Fibroblast of lung (primary cell): ENCODE data around the gene EDNRA. TPM values are rescaled to one million over a fixed set of nuclear protein-coding genes. Genes with fewer than 3 reads are reported as not detected.

Experiments used
- DNase-seq, 2 donors: peaks; one replicate each; pipeline versions ENCODE4 v3.0.0 to v3.0.0-alpha.2; 2010; ENCODE audit warnings: low read depth in 2 of 2
- H2AFZ ChIP-seq: 2 replicates; pipeline ENCODE4 v1.5.1; 2012; ENCODE audit warnings: low read length, control low read depth, inconsistent platforms
- H3K27ac ChIP-seq: 2 replicates; pipeline ENCODE4 v1.5.1; 2011; ENCODE audit warnings: low read length, control low read depth; ENCODE audit not compliant: insufficient read depth
- H3K27me3 ChIP-seq: 2 replicates; pipeline ENCODE4 v1.5.1; 2011; ENCODE audit warnings: mild to moderate bottlenecking, low read length; ENCODE audit not compliant: control insufficient read depth, insufficient read depth
- H3K36me3 ChIP-seq: 2 replicates; pipeline ENCODE4 v1.5.1; 2011; ENCODE audit warnings: low read length; ENCODE audit not compliant: control insufficient read depth, insufficient read depth
- H3K4me1 ChIP-seq: 2 replicates; pipeline ENCODE4 v1.5.1; 2011; ENCODE audit warnings: low read length; ENCODE audit not compliant: control insufficient read depth, insufficient read depth; ENCODE audit errors: extremely low read depth
- H3K4me2 ChIP-seq: 2 replicates; pipeline ENCODE4 v1.5.1; 2011; ENCODE audit warnings: low read length, control low read depth; ENCODE audit not compliant: insufficient read depth; ENCODE audit errors: extremely low read depth
- H3K4me3 ChIP-seq, 4 experiments: fragments of 200-600 bp in 1 of 4; sonication (generic) in 1 of 4; replicated peaks in 1 of 4; 2 replicates each; pipeline ENCODE4 v1.5.1; 2011 to 2016; ENCODE audit warnings: low read length in 4 of 4, low read depth in 3 of 4, mild to moderate bottlenecking in 3 of 4, control low read depth in 2 of 4, inconsistent platforms in 1 of 4, mixed read lengths in 1 of 4; ENCODE audit not compliant: insufficient read depth in 1 of 4; ENCODE audit errors: control extremely low read depth in 1 of 4
- H3K79me2 ChIP-seq: 2 replicates; pipeline ENCODE4 v1.5.1; 2012; ENCODE audit warnings: mild to moderate bottlenecking, low read length, inconsistent platforms; ENCODE audit not compliant: control insufficient read depth, insufficient read depth
- H3K9ac ChIP-seq: 2 replicates; pipeline ENCODE4 v1.5.1; 2011; ENCODE audit warnings: mild to moderate bottlenecking, low read length, control low read depth; ENCODE audit not compliant: insufficient read depth
- H3K9me3 ChIP-seq: 2 replicates; pipeline ENCODE4 v1.5.1; 2012; ENCODE audit warnings: low read depth, low read length; ENCODE audit not compliant: control insufficient read depth, insufficient read depth
- H4K20me1 ChIP-seq: 2 replicates; pipeline ENCODE4 v1.5.1; 2011; ENCODE audit warnings: low read length; ENCODE audit not compliant: control insufficient read depth, insufficient read depth; ENCODE audit errors: extremely low read depth
- EZH2 ChIP-seq: IDR thresholded peaks from 2 replicates; pipeline ENCODE4 v1.5.1; 2012; ENCODE audit warnings: low read length, control low read depth, mild to moderate bottlenecking; ENCODE audit errors: missing control alignments
- polyA plus RNA-seq, 2 donors: library from polyadenylated mRNA; depleted of rRNA in 1 of 2; stranded (reverse) in 1 of 2; unstranded in 1 of 2; fragments of >200 nt; gene quantifications; 2 replicates each; pipeline ENCODE4 v1.2.1, GENCODE V29; 2011 to 2012; ENCODE audit warnings: missing spikeins in 1 of 2
- total RNA-seq: library from RNA; depleted of rRNA; stranded (reverse); fragments of >200 nt; gene quantifications from 2 replicates; pipeline ENCODE4 v1.2.1, GENCODE V29; 2014
- TF ChIP-seq, protein P1 (sequence below), 2 donors: IDR thresholded peaks in 1 of 2; conservative IDR thresholded peaks in 1 of 2; 1 replicate in 1 of 2; 2 replicates in 1 of 2; pipeline ENCODE4 v1.5.1; 2011 to 2012; ENCODE audit warnings: low read length in 2 of 2, control low read depth in 1 of 2, inconsistent platforms in 1 of 2, low read depth in 1 of 2, mild to moderate bottlenecking in 1 of 2

Gene EDNRA
- total and polyA plus RNA-seq, 2 donors (not counting 1 experiment from before 2014, with no cell fraction given) = 2.0 to 9.5 TPM

DNA sequence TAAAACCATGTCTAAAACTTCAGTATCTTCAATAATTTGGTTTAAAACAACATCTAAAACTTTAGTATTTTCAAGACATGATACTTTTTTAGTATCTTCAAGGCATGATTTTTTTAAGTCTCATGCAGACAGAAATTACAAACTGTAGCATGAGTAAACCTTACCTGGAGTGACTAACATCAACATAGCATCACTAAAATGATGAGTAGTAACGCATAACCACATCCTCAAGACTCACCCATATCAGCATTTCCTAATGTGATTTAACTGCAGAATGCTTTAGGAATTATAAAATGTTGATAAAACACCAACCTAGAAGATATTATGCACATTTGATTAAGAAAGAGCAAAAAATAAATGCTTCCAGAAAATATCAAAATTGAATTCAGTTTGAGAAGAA lies 19.7 kb upstream of the EDNRA start:
- Histone ChIP-seq H3K9me3 (no peaks in the 10 kb centered on the region), H3K4me3 (no peak overlapping the region), H3K79me2 (no peaks in the 10 kb centered on the region), H3K27me3 (no peaks in the 10 kb centered on the region), H3K4me2 (no peak overlapping the region), H2AFZ (no peak overlapping the region), H3K27ac (no peak overlapping the region), H3K36me3 (no peaks in the 10 kb centered on the region), H4K20me1 (no peaks in the 10 kb centered on the region), H3K9ac (no peak overlapping the region), H3K4me1 (no peaks in the 10 kb centered on the region)
- TF ChIP-seq, protein P1, sequence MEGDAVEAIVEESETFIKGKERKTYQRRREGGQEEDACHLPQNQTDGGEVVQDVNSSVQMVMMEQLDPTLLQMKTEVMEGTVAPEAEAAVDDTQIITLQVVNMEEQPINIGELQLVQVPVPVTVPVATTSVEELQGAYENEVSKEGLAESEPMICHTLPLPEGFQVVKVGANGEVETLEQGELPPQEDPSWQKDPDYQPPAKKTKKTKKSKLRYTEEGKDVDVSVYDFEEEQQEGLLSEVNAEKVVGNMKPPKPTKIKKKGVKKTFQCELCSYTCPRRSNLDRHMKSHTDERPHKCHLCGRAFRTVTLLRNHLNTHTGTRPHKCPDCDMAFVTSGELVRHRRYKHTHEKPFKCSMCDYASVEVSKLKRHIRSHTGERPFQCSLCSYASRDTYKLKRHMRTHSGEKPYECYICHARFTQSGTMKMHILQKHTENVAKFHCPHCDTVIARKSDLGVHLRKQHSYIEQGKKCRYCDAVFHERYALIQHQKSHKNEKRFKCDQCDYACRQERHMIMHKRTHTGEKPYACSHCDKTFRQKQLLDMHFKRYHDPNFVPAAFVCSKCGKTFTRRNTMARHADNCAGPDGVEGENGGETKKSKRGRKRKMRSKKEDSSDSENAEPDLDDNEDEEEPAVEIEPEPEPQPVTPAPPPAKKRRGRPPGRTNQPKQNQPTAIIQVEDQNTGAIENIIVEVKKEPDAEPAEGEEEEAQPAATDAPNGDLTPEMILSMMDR (conservative IDR thresholded peaks at IDR 0.05 in 1 of 2, IDR thresholded peaks at IDR 0.05 in 1 of 2; ENCODE audit: low read depth in 1 of 2, low read length in 2 of 2) = no peak
- no peak for TF ChIP-seq EZH2
- DNase-seq = peak in 1 of 2 donors; percentile 61

DNA sequence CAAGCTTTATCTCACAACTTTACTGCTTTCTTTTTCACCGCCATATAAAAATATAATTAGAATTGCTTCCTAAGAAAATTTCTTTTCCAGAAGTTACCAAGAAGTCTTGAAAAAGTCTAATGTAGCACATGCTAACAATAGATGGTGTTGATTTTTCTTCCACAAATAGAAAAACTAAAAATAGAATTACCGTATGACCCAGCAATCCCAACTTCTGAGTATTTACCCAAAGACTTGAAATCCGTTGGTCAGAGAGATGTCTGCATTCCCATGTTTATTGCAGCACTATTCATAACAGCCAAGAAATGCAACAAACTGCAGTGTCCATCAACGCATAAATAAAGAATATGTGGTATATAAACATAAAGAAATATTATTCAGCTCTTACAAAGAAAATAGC lies 17.8 kb upstream of the EDNRA start:
- TF ChIP-seq, protein P1 (conservative IDR thresholded peaks at IDR 0.05 in 1 of 2, IDR thresholded peaks at IDR 0.05 in 1 of 2; ENCODE audit: low read depth in 1 of 2, low read length in 2 of 2) = no peak
- no peak for TF ChIP-seq EZH2
- H3K27ac ChIP-seq = no peak overlapping the region
- H3K9ac ChIP-seq = no peak overlapping the region
- H3K9me3 ChIP-seq = no peaks in the 10 kb centered on the region
- no peaks in the 10 kb centered on the region for H3K79me2 ChIP-seq
- H3K4me3 ChIP-seq = no peak overlapping the region
- no peaks in the 10 kb centered on the region for H4K20me1 ChIP-seq
- DNase-seq = no peak
- no peak overlapping the region for H2AFZ ChIP-seq
- H3K4me1 ChIP-seq = no peaks in the 10 kb centered on the region
- H3K27me3 ChIP-seq = no peaks in the 10 kb centered on the region
- H3K36me3 ChIP-seq = no peaks in the 10 kb centered on the region
- no peak overlapping the region for H3K4me2 ChIP-seq

DNA sequence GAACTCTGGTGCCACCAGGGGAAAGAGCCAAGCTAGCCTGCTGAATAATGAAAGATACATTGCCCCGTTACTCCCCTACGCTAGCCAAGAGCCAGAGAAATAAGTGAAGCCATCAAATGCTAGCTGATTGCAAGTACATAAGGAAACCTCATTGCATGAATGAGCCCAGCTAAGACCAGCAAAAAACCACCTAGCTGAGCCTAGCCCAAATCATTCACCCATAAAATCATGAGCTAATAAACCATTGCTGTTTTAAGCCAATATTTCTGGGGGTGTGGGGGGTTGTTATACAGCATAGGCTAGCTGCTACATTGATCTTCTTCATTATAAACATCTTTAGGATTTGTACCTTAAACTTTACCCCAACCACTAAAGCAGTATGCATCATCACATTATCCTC lies 15.4 kb upstream of the EDNRA start:
- H4K20me1 ChIP-seq = no peaks in the 10 kb centered on the region
- no peak overlapping the region for H2AFZ ChIP-seq
- no peaks in the 10 kb centered on the region for H3K9me3 ChIP-seq
- no peak overlapping the region for H3K9ac ChIP-seq
- H3K4me3 ChIP-seq = no peak overlapping the region
- TF ChIP-seq, protein P1 (conservative IDR thresholded peaks at IDR 0.05 in 1 of 2, IDR thresholded peaks at IDR 0.05 in 1 of 2; ENCODE audit: low read depth in 1 of 2, low read length in 2 of 2) = no peak
- TF ChIP-seq EZH2 = no peak
- H3K79me2 ChIP-seq = no peaks in the 10 kb centered on the region
- DNase-seq = no peak
- H3K27me3 ChIP-seq = no peaks in the 10 kb centered on the region
- H3K4me1 ChIP-seq = no peaks in the 10 kb centered on the region
- H3K36me3 ChIP-seq = no peaks in the 10 kb centered on the region
- no peak overlapping the region for H3K4me2 ChIP-seq
- no peak overlapping the region for H3K27ac ChIP-seq
